ENCODE results near the gene NLRC5. TPM values are rescaled to one million over a fixed set of nuclear protein-coding genes. Genes with fewer than 3 reads are reported as not detected.

Gene NLRC5
- total RNA-seq, 3 donors from 2014 or later, result 18.4 to 34.4 (median 24.1) TPM

DNA sequence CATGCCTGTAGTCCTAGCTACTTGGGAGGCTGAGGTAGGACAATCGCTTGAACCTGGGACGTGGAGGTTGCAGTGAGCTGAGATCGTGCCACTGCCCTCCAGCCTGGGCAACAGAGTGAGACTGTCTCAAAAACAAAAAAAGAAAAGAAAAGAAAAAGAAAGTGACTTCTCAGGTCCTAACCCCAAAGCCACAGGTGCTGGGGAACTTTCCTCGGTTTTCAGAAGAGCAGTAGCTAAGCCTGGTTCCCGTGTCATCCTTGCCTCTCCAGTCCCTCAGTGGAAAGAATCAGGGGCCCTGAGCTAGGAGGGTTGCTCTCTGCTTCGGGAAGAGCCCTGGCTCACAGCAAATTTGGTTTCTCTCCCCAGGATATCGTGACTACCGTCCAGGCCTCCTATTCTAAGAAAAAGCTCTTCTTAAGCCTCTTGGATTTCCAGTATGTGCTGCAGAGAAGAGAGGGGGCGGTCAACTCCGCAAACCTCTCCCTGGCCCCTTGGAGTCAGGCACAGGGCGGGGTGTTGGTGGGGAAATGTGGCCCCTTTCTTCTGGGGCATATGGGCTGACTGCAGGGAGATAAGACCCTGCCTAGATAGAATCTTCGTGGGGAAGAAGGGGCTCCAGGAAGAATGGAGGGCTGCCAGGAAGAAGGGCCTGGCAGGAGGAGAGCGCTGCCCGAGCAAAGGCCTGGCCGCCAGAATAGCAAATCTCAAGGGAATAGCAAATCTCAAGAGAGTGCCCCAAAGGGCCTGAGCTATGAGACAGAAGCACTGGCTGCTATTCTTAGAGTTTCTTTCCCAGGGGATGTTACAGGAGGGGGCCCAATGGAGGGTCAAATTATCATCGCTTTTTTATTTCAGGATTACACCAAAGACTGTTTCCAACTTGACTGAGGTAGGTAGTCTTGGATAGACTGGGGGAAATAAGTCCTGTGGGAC, 8.3 kb upstream of the NLRC5 start:
- Histone ChIP-seq H3K36me3 (no peaks in the 10 kb centered on the region), H3K4me3 (no peak overlapping the region), H3K4me1 (no peaks in the 10 kb centered on the region), H3K9me3 (no peaks in the 10 kb centered on the region), H3K27me3 (no peaks in the 10 kb centered on the region), H3K27ac (no peak overlapping the region)
- no peak for DNase-seq (ENCODE audit: low spot score in 2 of 2)
- intact Hi-C loops (cut with DNase I; ENCODE audit: low total_unique reads), result no loop called here
- TF ChIP-seq, protein P1, sequence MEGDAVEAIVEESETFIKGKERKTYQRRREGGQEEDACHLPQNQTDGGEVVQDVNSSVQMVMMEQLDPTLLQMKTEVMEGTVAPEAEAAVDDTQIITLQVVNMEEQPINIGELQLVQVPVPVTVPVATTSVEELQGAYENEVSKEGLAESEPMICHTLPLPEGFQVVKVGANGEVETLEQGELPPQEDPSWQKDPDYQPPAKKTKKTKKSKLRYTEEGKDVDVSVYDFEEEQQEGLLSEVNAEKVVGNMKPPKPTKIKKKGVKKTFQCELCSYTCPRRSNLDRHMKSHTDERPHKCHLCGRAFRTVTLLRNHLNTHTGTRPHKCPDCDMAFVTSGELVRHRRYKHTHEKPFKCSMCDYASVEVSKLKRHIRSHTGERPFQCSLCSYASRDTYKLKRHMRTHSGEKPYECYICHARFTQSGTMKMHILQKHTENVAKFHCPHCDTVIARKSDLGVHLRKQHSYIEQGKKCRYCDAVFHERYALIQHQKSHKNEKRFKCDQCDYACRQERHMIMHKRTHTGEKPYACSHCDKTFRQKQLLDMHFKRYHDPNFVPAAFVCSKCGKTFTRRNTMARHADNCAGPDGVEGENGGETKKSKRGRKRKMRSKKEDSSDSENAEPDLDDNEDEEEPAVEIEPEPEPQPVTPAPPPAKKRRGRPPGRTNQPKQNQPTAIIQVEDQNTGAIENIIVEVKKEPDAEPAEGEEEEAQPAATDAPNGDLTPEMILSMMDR (IDR thresholded peaks at IDR 0.05), result no peak
- TF ChIP-seq POLR2A (IDR thresholded peaks at IDR 0.05) (no peak), POLR2AphosphoS5 (IDR thresholded peaks at IDR 0.05) (no peak)

DNA sequence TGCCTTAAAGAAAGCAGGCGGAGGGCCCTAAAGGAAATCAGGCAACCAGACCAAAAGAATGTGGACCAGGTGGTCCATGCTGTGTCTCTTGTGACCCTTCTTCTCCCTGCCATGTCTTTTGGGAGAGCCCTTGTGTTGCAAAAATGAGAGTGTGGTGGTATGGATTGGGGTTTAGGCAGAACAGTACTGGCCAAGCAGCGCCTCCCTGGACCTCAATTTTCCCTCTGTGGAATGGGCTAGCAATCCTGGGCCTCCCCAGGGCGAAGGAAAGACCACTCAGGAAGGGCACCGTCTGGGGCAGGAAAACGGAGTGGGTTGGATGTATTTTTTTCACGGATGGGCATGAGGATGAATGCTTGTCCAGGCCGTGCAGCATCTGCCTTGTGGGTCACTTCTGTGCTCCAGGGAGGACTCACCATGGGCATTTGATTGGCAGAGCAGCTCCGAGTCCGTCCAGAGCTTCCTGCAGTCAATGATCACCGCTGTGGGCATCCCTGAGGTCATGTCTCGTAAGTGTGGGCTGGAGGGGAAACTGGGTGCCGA, 7.6 kb upstream of the NLRC5 start:
- no peaks in the 10 kb centered on the region for H3K4me1 ChIP-seq
- no peak overlapping the region for H3K4me3 ChIP-seq
- no peaks in the 10 kb centered on the region for H3K27me3 ChIP-seq
- intact Hi-C loops (cut with DNase I; ENCODE audit: low total_unique reads), result no loop called here
- TF ChIP-seq POLR2AphosphoS5 (IDR thresholded peaks at IDR 0.05), result no peak
- TF ChIP-seq, protein P1 (IDR thresholded peaks at IDR 0.05), result no peak
- TF ChIP-seq POLR2A (IDR thresholded peaks at IDR 0.05), result no peak
- no peaks in the 10 kb centered on the region for H3K36me3 ChIP-seq
- DNase-seq (ENCODE audit: low spot score in 2 of 2), result no peak
- H3K27ac ChIP-seq, result no peak overlapping the region
- H3K9me3 ChIP-seq, result no peaks in the 10 kb centered on the region

DNA sequence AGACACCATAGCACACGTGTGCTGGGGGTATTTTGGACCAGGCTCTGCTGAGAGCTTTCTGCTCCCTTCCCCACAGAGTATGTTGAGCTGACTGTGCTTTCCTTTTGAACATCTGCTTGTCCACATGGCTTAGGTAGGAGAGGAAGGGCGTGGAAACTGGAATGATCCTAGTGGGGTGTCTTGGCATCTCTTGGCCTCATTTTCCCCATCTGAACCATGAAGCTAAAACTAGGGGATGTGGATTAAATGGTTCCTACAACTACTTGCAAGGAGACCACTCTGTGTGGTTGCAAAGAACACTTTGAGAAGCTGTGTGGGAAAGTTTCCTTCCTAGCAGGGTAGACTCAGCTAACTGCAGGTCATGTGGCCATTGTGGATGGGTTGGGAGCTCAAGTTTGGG, 6.7 kb upstream of the NLRC5 start:
- Histone ChIP-seq H3K36me3 (no peaks in the 10 kb centered on the region), H3K4me3 (no peak overlapping the region), H3K4me1 (no peaks in the 10 kb centered on the region), H3K27me3 (no peaks in the 10 kb centered on the region), H3K9me3 (no peaks in the 10 kb centered on the region), H3K27ac (no peak overlapping the region)
- DNase-seq (ENCODE audit: low spot score in 2 of 2), result no peak
- intact Hi-C loops (cut with DNase I; ENCODE audit: low total_unique reads), result no loop called here
- no peak for TF ChIP-seq POLR2AphosphoS5 (IDR thresholded peaks at IDR 0.05)
- TF ChIP-seq, protein P1 (IDR thresholded peaks at IDR 0.05), result no peak
- no peak for TF ChIP-seq POLR2A (IDR thresholded peaks at IDR 0.05)

DNA sequence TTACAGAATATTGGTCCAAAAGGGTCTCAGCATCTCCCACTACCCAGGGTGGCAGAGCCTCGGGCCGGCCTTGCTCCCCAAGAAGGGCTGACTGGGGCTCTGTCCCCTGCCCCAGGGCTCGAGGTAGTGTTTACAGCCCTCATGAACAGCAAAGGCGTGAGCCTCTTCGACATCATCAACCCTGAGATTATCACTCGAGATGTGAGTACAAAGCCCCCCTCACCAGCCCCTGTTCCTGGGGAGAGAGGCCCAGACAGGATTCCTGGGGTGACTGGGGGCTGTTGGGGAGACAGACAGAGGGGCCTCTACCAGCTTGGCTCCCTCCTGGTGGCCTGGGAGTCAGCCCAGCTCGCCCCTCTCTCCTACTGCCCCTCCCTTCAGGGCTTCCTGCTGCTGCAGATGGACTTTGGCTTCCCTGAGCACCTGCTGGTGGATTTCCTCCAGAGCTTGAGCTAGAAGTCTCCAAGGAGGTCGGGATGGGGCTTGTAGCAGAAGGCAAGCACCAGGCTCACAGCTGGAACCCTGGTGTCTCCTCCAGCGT, 6.1 kb upstream of the NLRC5 start:
- intact Hi-C loops (cut with DNase I; ENCODE audit: low total_unique reads), result no loop called here
- H3K36me3 ChIP-seq, result no peaks in the 10 kb centered on the region
- H3K27ac ChIP-seq, result no peak overlapping the region
- no peaks in the 10 kb centered on the region for H3K4me1 ChIP-seq
- no peak for TF ChIP-seq POLR2A (IDR thresholded peaks at IDR 0.05)
- no peak for TF ChIP-seq POLR2AphosphoS5 (IDR thresholded peaks at IDR 0.05)
- TF ChIP-seq, protein P1 (IDR thresholded peaks at IDR 0.05), result no peak
- no peak overlapping the region for H3K4me3 ChIP-seq
- no peaks in the 10 kb centered on the region for H3K27me3 ChIP-seq
- no peaks in the 10 kb centered on the region for H3K9me3 ChIP-seq
- DNase-seq (ENCODE audit: low spot score in 2 of 2), result no peak

DNA sequence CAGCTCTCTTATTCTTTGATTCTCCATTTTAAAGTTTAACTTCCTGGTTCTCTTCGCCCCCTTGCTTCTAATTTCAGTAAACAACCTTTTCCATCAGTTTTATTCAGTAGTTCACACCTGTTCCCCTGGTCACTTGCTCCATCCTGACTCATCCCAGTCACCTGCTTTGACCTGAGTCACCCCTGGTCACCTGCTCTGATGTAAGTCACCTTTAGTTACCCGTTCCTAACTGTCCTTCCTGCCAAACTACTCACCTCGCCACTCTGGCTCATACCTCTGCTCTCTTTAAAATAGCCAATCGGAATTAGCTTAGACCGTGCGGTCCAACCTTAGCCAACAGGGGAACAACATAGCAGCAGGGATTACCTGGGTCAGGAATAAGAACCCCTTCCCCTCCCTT, 4.7 kb upstream of the NLRC5 start:
- H3K27ac ChIP-seq, result no peak overlapping the region

More for the DNA sequence above, 4.7 kb upstream of the NLRC5 start:
- no peaks in the 10 kb centered on the region for H3K36me3 ChIP-seq
- intact Hi-C loops (cut with DNase I; ENCODE audit: low total_unique reads), result no loop called here
- H3K4me1 ChIP-seq, result no peaks in the 10 kb centered on the region
- no peaks in the 10 kb centered on the region for H3K9me3 ChIP-seq
- TF ChIP-seq, protein P1 (IDR thresholded peaks at IDR 0.05), result no peak
- TF ChIP-seq POLR2AphosphoS5 (IDR thresholded peaks at IDR 0.05), result no peak
- TF ChIP-seq POLR2A (IDR thresholded peaks at IDR 0.05), result no peak
- no peak overlapping the region for H3K4me3 ChIP-seq
- DNase-seq (ENCODE audit: low spot score in 2 of 2), result no peak
- no peaks in the 10 kb centered on the region for H3K27me3 ChIP-seq
